Lower leg skin (tissue), 4 donors: ENCODE measurements around the gene ELP2. TPM values are rescaled to one million over a fixed set of nuclear protein-coding genes. Genes with fewer than 3 reads are reported as not detected.
"Not testable (repeated sequence)": the region's sequence is repeated elsewhere in the genome, so short reads cannot be mapped to it uniquely, and the experiment has no call there.

Experiments used
- DNase-seq, 2 donors: peaks; one replicate each; pipeline ENCODE4 v3.0.0-alpha.2; 2019; ENCODE audit warnings: low spot score in 2 of 2
- H3K4me3 ChIP-seq: fragments of 200-600 bp; sonication (generic); 2 replicates; pipeline ENCODE4 v1.5.1; 2017; ENCODE audit warnings: mild to moderate bottlenecking, low read depth; ENCODE audit not compliant: poor library complexity, severe bottlenecking
- POLR2A ChIP-seq, 2 donors: fragments of 450-650 bp; IDR thresholded peaks; one replicate each; pipeline ENCODE4 v1.6.1; 2016 to 2017; ENCODE audit warnings: antibody characterized with exemption in 2 of 2, mild to moderate bottlenecking in 1 of 2, moderate library complexity in 1 of 2
- WGBS, 2 donors: methylation state at CpG; one replicate each; pipeline ENCODE4 v1.1.5; 2018; 5-methylcytosine and 5-hydroxymethylcytosine counted together
- intact Hi-C: fragments of 100-400 bp; cut with DNase I; formaldehyde crosslinking; loops from one replicate; pipeline ENCODE4 v1.15.0; 2023; ENCODE audit warnings: low total_unique reads
- total RNA-seq, 4 donors: library from RNA; depleted of rRNA; stranded (reverse); fragments of >200 nt; gene quantifications; one replicate each; pipeline ENCODE4 v1.1.0, GENCODE V29; 2016
- TF ChIP-seq, protein P1 (sequence below), 3 donors: fragments of 450-650 bp; IDR thresholded peaks; one replicate each; pipeline ENCODE4 v1.5.1; 2016; ENCODE audit warnings: antibody characterized with exemption in 3 of 3, mild to moderate bottlenecking in 3 of 3, moderate library complexity in 2 of 3

Gene ELP2, protein sequence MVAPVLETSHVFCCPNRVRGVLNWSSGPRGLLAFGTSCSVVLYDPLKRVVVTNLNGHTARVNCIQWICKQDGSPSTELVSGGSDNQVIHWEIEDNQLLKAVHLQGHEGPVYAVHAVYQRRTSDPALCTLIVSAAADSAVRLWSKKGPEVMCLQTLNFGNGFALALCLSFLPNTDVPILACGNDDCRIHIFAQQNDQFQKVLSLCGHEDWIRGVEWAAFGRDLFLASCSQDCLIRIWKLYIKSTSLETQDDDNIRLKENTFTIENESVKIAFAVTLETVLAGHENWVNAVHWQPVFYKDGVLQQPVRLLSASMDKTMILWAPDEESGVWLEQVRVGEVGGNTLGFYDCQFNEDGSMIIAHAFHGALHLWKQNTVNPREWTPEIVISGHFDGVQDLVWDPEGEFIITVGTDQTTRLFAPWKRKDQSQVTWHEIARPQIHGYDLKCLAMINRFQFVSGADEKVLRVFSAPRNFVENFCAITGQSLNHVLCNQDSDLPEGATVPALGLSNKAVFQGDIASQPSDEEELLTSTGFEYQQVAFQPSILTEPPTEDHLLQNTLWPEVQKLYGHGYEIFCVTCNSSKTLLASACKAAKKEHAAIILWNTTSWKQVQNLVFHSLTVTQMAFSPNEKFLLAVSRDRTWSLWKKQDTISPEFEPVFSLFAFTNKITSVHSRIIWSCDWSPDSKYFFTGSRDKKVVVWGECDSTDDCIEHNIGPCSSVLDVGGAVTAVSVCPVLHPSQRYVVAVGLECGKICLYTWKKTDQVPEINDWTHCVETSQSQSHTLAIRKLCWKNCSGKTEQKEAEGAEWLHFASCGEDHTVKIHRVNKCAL
- 10 to 100 TPM; 52.6 to 67.6 (median 59.7) TPM for total RNA-seq

DNA sequence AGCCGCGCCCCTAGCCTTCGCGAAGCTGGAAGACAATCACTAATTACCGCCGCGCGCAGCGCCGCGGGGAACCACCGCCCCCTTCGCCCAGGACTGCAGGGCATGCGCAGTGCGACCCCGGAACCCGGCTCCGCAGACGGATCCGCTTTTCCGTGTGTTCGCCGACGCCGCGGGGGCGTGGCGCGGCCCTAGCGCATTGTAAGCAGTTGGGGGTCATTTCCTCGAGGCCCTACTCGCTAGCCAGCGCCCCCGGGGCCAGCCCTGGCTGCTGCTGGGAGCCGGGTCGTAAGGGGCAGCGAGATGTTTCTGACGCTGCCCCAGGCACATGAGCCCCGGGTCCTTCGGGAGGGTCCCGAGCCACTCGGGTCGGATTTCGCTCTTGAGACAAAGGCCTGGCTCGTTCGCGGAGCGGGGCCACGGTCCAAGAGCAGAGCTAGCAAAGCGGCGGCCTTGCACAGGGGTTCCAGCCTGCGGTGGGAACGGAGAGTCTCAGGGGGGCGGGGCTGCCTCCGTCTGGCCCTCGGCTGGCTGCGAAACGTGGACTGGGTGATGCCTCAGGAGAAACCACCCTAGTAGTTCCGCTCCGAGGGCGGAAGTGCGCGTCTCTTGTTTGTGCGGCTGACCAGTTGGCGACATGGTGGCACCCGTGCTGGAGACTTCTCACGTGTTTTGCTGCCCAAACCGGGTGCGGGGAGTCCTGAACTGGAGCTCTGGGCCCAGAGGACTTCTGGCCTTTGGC lies at the start of gene ELP2, which contains the start of gene SLC39A6:
Gene ELP2 (plus strand): TSS at position 600 of the 739 bp plus-strand sequence. CDS start 35 bp downstream, at position 635.
Gene SLC39A6 (minus strand): TSS at position 41 of the 739 bp plus-strand sequence. CDS start 2,333 bp downstream, outside the sequence.
- peak; percentile 96 to 99 for DNase-seq
- whole genome bisulfite sequencing, 2 donors: 0% methylated on average over 27 to 44 of the region's 69 CpGs
- no peak for TF ChIP-seq POLR2A (IDR thresholded peaks at IDR 0.05)
- TF ChIP-seq, protein P1, sequence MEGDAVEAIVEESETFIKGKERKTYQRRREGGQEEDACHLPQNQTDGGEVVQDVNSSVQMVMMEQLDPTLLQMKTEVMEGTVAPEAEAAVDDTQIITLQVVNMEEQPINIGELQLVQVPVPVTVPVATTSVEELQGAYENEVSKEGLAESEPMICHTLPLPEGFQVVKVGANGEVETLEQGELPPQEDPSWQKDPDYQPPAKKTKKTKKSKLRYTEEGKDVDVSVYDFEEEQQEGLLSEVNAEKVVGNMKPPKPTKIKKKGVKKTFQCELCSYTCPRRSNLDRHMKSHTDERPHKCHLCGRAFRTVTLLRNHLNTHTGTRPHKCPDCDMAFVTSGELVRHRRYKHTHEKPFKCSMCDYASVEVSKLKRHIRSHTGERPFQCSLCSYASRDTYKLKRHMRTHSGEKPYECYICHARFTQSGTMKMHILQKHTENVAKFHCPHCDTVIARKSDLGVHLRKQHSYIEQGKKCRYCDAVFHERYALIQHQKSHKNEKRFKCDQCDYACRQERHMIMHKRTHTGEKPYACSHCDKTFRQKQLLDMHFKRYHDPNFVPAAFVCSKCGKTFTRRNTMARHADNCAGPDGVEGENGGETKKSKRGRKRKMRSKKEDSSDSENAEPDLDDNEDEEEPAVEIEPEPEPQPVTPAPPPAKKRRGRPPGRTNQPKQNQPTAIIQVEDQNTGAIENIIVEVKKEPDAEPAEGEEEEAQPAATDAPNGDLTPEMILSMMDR (IDR thresholded peaks at IDR 0.05): peak in 1 of 3 donors; percentile 2
- intact Hi-C loops: no loop called here
- peak within 1 kb of the TSS; percentile 90 for H3K4me3 ChIP-seq

DNA sequence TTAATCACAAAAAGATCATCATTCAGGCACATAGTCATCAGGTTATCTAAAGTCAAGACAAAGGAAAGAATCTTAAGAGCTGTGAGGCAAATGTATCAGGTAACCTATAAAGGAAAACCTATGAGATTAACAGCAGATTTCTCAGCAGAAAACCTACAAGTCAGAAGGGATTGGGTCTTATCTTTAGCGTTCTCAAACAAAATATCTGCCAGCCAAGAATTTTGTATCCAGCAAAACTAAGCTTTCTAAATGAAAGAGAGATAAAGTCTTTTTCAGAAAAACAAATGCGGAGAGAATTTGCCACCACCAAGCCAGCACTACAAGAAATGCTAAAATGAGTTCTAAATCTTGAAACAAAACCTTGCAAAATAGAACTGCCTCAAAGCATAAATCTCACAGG lies 48.6 kb upstream of the ELP2 start:
- DNase-seq, intact Hi-C loops, H3K4me3 ChIP-seq: not testable (repeated sequence)
- 93 to 96% methylated on average over 2 of the region's 2 CpGs for WGBS, 2 donors

DNA sequence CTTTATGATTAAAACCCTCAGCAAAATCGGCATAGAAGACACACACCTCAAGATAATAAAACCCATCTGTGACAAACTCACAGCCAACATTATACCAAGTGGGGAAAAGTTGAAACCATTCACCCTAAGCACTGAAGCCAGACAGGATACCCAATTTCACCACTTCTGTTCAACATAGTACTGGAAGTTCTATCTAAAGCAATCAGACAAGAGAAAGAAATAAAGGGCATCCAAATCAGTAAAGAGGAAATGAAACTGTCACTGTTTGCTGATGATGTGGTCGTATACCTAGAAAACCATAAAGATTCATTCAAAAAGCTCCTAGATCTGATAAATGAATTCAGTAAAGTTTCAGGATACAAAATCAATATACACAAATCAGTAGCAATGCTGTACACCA lies 46.0 kb upstream of the ELP2 start:
- intact Hi-C loops: no loop called here
- H3K4me3 ChIP-seq: no peak overlapping the region
- TF ChIP-seq, protein P1 (IDR thresholded peaks at IDR 0.05): no peak
- TF ChIP-seq POLR2A (IDR thresholded peaks at IDR 0.05): no peak
- 60 to 68% methylated on average over 2 of the region's 2 CpGs for WGBS, 2 donors
- DNase-seq: no peak

DNA sequence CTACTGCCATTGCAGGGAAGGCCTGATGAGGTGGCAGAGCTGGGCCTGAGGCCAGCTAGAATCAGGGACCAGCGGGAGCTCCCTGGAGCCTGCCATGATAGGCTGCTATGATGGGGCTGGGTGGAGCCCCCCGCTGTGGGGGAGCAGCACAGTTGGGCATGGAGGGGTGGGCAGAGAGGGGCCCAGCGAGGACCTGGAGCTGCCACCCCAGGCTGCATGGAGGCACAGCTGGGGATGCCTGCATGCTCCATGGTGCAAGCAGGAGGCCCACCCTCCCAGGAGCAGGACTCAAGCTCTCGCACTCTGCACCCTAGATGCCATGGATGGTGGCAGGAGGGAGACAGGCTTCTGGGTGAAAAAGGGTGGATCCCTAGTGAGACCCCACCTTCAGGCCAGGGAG lies 44.5 kb upstream of the ELP2 start:
- 78 to 83% methylated on average over 3 to 4 of the region's 4 CpGs for WGBS, 2 donors
- intact Hi-C loops: no loop called here
- DNase-seq: no peak
- H3K4me3 ChIP-seq: no peak overlapping the region
- TF ChIP-seq, protein P1 (IDR thresholded peaks at IDR 0.05): no peak
- TF ChIP-seq POLR2A (IDR thresholded peaks at IDR 0.05): no peak

DNA sequence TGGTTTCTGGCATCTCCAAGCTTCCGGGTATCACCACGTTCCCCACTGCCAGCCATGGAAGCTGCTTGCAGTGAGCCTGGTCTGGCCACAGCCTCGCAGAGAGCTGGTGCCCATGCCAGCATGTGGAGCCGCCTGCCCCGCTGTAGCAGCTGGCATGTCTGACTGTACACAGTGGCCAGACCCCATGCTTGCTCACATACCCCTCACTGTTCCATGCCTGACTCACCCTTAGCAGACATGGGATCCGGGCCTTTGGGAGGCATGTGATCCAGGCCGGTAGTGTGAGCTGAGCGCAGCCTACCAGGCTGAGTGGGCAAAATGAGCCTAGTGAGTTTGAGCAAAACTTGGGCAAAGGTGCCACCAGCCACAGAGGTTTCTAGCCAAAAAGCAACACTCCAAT lies 43.5 kb upstream of the ELP2 start:
- no peak for DNase-seq
- intact Hi-C loops: no loop called here
- 64 to 81% methylated on average over 8 of the region's 8 CpGs for WGBS, 2 donors
- no peak overlapping the region for H3K4me3 ChIP-seq
- TF ChIP-seq, protein P1 (IDR thresholded peaks at IDR 0.05): no peak
- no peak for TF ChIP-seq POLR2A (IDR thresholded peaks at IDR 0.05)
